Measurements from ENCODE around the gene FAM83C.

The FAM83C gene

DNA sequence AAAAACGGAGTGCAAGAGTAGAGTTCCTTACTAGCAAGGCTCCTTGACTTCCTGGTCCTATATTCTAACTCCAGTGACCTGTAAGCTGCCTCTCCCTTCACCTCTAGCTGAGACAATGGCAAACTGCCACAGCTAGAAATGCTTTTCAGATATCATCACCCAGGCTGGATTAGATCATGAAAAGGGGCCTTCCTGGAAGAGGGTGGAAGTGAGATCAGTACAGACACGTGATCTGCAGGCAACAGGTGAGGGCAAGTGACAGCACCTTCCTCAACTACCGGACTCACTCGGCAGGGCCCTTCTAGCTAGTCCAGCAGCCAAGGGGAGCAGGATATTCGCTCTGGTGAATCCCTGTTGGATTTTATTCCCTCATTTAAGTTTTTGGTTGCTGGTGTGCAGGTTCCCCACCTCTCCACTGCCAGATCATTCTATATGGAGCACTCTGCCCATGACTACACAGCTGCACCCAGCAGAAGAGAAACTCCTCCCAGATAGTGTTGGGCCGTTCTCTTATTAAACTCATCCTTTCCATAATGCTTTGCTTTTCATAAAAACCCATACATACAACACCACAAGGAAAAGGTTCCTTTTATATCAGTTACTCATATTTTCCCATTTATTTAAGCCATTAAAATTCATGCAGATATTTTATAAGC, 26.4 kb upstream of the FAM83C start:
- TF ChIP-seq, protein P1, sequence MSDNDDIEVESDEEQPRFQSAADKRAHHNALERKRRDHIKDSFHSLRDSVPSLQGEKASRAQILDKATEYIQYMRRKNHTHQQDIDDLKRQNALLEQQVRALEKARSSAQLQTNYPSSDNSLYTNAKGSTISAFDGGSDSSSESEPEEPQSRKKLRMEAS (IDR thresholded peaks at IDR 0.05): peak; percentile 74
- TF ChIP-seq FOXM1 (IDR thresholded peaks at IDR 0.05; ENCODE audit: borderline replicate concordance, low read depth) (no peak), EGR1 (IDR thresholded peaks at IDR 0.05) (no peak), ZBTB7A (IDR thresholded peaks at IDR 0.05; ENCODE audit: low read depth) (no peak), TAF1 (IDR thresholded peaks at IDR 0.05; ENCODE audit: low read depth) (no peak), EP300 (IDR thresholded peaks at IDR 0.05; ENCODE audit: borderline replicate concordance) (peak; percentile 67), NFIC (IDR thresholded peaks at IDR 0.05) (peak; percentile 87), TCF12 (IDR thresholded peaks at IDR 0.05; ENCODE audit: low read depth) (peak; percentile 83), CREB1 (IDR thresholded peaks at IDR 0.05; ENCODE audit: low read depth) (peak; percentile 54; the same call in 1 of the 2 replicates), YY1 (IDR thresholded peaks at IDR 0.05; ENCODE audit: low read depth) (no peak), TEAD4 (IDR thresholded peaks at IDR 0.05) (peak; percentile 82), RAD21 (IDR thresholded peaks at IDR 0.05; ENCODE audit: low read depth) (no peak), CEBPB (IDR thresholded peaks at IDR 0.05) (no peak)
- TF ChIP-seq, protein P2, sequence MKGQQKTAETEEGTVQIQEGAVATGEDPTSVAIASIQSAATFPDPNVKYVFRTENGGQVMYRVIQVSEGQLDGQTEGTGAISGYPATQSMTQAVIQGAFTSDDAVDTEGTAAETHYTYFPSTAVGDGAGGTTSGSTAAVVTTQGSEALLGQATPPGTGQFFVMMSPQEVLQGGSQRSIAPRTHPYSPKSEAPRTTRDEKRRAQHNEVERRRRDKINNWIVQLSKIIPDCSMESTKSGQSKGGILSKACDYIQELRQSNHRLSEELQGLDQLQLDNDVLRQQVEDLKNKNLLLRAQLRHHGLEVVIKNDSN (IDR thresholded peaks at IDR 0.05): peak; percentile 95
- TF ChIP-seq, protein P3, sequence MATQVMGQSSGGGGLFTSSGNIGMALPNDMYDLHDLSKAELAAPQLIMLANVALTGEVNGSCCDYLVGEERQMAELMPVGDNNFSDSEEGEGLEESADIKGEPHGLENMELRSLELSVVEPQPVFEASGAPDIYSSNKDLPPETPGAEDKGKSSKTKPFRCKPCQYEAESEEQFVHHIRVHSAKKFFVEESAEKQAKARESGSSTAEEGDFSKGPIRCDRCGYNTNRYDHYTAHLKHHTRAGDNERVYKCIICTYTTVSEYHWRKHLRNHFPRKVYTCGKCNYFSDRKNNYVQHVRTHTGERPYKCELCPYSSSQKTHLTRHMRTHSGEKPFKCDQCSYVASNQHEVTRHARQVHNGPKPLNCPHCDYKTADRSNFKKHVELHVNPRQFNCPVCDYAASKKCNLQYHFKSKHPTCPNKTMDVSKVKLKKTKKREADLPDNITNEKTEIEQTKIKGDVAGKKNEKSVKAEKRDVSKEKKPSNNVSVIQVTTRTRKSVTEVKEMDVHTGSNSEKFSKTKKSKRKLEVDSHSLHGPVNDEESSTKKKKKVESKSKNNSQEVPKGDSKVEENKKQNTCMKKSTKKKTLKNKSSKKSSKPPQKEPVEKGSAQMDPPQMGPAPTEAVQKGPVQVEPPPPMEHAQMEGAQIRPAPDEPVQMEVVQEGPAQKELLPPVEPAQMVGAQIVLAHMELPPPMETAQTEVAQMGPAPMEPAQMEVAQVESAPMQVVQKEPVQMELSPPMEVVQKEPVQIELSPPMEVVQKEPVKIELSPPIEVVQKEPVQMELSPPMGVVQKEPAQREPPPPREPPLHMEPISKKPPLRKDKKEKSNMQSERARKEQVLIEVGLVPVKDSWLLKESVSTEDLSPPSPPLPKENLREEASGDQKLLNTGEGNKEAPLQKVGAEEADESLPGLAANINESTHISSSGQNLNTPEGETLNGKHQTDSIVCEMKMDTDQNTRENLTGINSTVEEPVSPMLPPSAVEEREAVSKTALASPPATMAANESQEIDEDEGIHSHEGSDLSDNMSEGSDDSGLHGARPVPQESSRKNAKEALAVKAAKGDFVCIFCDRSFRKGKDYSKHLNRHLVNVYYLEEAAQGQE (IDR thresholded peaks at IDR 0.05; ENCODE audit: low read depth): no peak

DNA sequence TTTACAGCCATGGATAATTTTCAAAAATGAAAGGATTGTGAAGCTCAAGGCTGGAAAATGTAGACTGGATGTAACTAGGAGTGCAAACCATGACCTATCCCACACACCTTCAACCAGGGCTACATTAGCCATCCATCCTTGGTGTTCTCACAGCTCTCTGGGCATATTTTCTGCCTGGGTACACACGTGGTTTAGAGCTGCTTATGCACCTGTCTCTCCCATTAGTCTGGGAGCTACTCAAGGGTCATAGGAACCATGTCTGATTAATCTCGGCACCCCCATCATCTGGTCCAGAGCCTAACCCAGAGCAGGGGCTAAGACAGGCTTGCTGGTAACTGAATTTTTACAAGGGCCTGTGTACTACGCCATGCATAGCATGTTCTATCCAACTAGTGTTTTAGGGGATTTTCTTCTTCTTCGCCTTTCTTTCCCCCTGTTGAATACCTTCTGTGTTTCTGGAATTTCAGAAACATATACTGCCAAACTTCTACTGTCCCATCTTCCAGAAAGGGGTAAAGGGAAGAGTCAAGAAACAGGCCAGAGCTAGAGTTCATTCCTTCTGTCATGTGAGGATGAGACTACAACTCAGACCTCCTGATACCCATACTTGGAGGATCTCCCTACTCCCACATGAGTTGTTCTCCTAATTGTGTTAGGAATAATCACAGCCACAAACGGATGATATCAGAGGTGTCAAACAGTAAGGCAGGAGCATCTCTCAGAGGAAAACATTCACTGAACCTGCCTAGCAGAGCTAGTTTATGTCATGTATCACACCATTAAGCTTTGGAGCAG, 25.4 kb upstream of the FAM83C start:
- TF ChIP-seq TCF12 (IDR thresholded peaks at IDR 0.05; ENCODE audit: low read depth): no peak
- TF ChIP-seq YY1 (IDR thresholded peaks at IDR 0.05; ENCODE audit: low read depth): no peak
- TF ChIP-seq TAF1 (IDR thresholded peaks at IDR 0.05; ENCODE audit: low read depth): no peak
- no peak for TF ChIP-seq FOXM1 (IDR thresholded peaks at IDR 0.05; ENCODE audit: borderline replicate concordance, low read depth)

DNA sequence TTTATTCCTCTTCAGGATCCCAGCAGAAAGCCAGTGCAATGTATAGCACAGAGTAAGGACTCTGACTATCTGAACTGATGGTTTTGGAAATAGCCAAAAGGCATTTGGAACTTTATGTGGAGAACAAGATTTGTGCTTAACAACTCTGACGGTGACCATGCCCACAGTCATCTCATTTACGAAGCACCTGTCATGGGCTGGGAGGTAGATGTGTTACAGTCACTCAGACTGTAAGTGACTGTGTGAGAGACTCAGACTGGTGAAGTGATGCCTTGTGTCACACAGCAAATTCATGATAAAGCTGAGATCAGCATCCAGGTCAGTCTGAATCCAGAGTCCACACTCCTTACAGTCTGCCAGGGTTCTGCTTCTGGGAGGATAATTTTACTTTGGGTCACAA, 23.9 kb upstream of the FAM83C start:
- TF ChIP-seq ZBTB7A (IDR thresholded peaks at IDR 0.05; ENCODE audit: low read depth): no peak
- no peak for TF ChIP-seq EP300 (IDR thresholded peaks at IDR 0.05; ENCODE audit: borderline replicate concordance)
- TF ChIP-seq, protein P3 (IDR thresholded peaks at IDR 0.05; ENCODE audit: low read depth): no peak
- no peak for TF ChIP-seq RAD21 (IDR thresholded peaks at IDR 0.05; ENCODE audit: low read depth)
- TF ChIP-seq, protein P2 (IDR thresholded peaks at IDR 0.05): no peak
- TF ChIP-seq NFIC (IDR thresholded peaks at IDR 0.05): no peak
- TF ChIP-seq EGR1 (IDR thresholded peaks at IDR 0.05): no peak
- TF ChIP-seq TAF1 (IDR thresholded peaks at IDR 0.05; ENCODE audit: low read depth): no peak
- TF ChIP-seq, protein P1 (IDR thresholded peaks at IDR 0.05): no peak
- no peak for TF ChIP-seq TCF12 (IDR thresholded peaks at IDR 0.05; ENCODE audit: low read depth)
- TF ChIP-seq TEAD4 (IDR thresholded peaks at IDR 0.05): no peak
- no peak for TF ChIP-seq YY1 (IDR thresholded peaks at IDR 0.05; ENCODE audit: low read depth)

DNA sequence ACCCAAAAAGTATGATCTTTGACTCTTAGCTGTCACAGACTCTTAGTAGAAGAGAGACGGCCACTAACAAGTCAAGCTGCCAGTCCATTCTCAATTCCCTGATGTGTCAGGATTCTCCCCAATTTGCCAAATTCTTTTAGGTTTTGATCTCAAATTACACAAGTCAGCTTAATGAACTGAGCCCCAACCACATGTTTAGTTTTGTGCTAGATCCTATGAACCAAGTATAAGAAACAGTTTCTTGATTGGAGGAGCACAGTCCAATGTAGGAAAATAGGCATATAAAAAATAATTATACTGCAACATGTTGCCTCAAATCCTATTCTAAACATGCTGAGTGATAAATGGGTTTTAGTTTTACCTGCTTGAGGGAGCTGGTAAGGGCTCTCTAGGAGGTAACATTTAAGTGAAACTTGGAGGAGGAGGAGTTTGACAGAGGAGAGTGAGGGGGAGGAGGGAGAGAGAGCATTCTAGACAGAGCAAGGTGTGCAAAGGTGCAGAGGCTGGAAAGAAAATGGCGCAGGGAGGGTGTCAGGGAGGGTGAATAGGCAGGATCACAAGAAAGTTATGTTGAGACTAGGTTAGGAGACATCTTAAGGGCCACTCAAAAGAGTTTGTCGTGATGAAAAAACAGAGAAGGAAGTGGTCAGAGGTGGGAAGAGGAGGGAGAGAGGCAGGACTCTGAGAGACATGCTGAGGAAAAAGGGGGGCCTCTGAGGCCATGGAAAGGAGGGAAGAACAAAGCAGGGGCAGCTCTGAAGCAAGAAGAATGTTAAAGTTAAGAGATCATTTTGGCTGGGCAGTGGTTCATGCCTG, 22.8 kb upstream of the FAM83C start:
- TF ChIP-seq FOXM1 (IDR thresholded peaks at IDR 0.05; ENCODE audit: borderline replicate concordance, low read depth) (no peak), EGR1 (IDR thresholded peaks at IDR 0.05) (no peak), TEAD4 (IDR thresholded peaks at IDR 0.05) (no peak), EP300 (IDR thresholded peaks at IDR 0.05; ENCODE audit: borderline replicate concordance) (no peak), ZBTB7A (IDR thresholded peaks at IDR 0.05; ENCODE audit: low read depth) (no peak), YY1 (IDR thresholded peaks at IDR 0.05; ENCODE audit: low read depth) (no peak), TAF1 (IDR thresholded peaks at IDR 0.05; ENCODE audit: low read depth) (no peak), CEBPB (IDR thresholded peaks at IDR 0.05) (no peak), NFIC (IDR thresholded peaks at IDR 0.05) (no peak), TCF12 (IDR thresholded peaks at IDR 0.05; ENCODE audit: low read depth) (no peak), RAD21 (IDR thresholded peaks at IDR 0.05; ENCODE audit: low read depth) (no peak), CREB1 (IDR thresholded peaks at IDR 0.05; ENCODE audit: low read depth) (no peak)
- TF ChIP-seq, protein P1 (IDR thresholded peaks at IDR 0.05): no peak
- TF ChIP-seq, protein P2 (IDR thresholded peaks at IDR 0.05): no peak
